Erythroblast (primary cell): ENCODE results near the gene DNAJC16.

Experiments
- DNase-seq, 2 experiments: peaks; one replicate each; lab custom pipeline; 2025; lab: John Stamatoyannopoulos, UW
- GATA1 ChIP-seq: IDR thresholded peaks from 2 replicates; pipeline ENCODE4 v1.6.1; 2011; ENCODE audit warnings: low read depth, mild to moderate bottlenecking, control low read depth, low read length, moderate library complexity
- POLR2A ChIP-seq: IDR thresholded peaks from 2 replicates; pipeline ENCODE4 v1.6.1; 2011; ENCODE audit warnings: mild to moderate bottlenecking, low read length

DNAJC16 gene

GRCh38 chr1:15540186-15540585 is 13.5 kb downstream of the DNAJC16 start:
- DNase-seq: no peak
- TF ChIP-seq POLR2A (no peak), GATA1 (no peak)

- no peak for DNase-seq
- no peak for TF ChIP-seq POLR2A
- TF ChIP-seq GATA1: no peak
These were observed 14.7 kb downstream of the DNAJC16 start for GRCh38 chr1:15541231-15541792.

GRCh38 chr1:15542388-15543250 is 16.0 kb downstream of the DNAJC16 start:
- DNase-seq: no peak
- no peak for TF ChIP-seq GATA1
- no peak for TF ChIP-seq POLR2A

GRCh38 chr1:15543251-15543588 is 16.6 kb downstream of the DNAJC16 start:
- DNase-seq: no peak
- TF ChIP-seq POLR2A (peak; percentile 3), GATA1 (no peak)

- DNase-seq: peak; percentile 87 to 88
- TF ChIP-seq GATA1: no peak
- TF ChIP-seq POLR2A: peak; percentile 8
These were observed 17.2 kb downstream of the DNAJC16 start for GRCh38 chr1:15543589-15544568.

GRCh38 chr1:15546641-15547040 is 20.0 kb downstream of the DNAJC16 start:
- no peak for DNase-seq
- TF ChIP-seq GATA1: no peak
- TF ChIP-seq POLR2A: no peak

GRCh38 chr1:15550573-15550972 is 23.9 kb downstream of the DNAJC16 start:
- TF ChIP-seq POLR2A: no peak
- no peak for TF ChIP-seq GATA1
- DNase-seq: no peak

GRCh38 chr1:15557008-15557407 is 30.4 kb downstream of the DNAJC16 start:
- TF ChIP-seq POLR2A (no peak), GATA1 (no peak)
- DNase-seq: no peak

GRCh38 chr1:15557594-15557993 is 30.9 kb downstream of the DNAJC16 start:
- DNase-seq: peak in 1 of 2 experiments; percentile 54
- TF ChIP-seq GATA1 (no peak), POLR2A (no peak)

- no peak for DNase-seq
- no peak for TF ChIP-seq GATA1
- no peak for TF ChIP-seq POLR2A
These were observed 31.9 kb downstream of the DNAJC16 start for GRCh38 chr1:15558516-15558915.

GRCh38 chr1:15559189-15559810 is 32.7 kb downstream of the DNAJC16 start:
- no peak for DNase-seq
- TF ChIP-seq GATA1: no peak
- no peak for TF ChIP-seq POLR2A

- TF ChIP-seq GATA1: no peak
- TF ChIP-seq POLR2A: no peak
- no peak for DNase-seq
These were observed 41.9 kb downstream of the DNAJC16 start for GRCh38 chr1:15568387-15569073.
